ENCODE data around the gene HOXC12.

HOXC12 gene

DNA sequence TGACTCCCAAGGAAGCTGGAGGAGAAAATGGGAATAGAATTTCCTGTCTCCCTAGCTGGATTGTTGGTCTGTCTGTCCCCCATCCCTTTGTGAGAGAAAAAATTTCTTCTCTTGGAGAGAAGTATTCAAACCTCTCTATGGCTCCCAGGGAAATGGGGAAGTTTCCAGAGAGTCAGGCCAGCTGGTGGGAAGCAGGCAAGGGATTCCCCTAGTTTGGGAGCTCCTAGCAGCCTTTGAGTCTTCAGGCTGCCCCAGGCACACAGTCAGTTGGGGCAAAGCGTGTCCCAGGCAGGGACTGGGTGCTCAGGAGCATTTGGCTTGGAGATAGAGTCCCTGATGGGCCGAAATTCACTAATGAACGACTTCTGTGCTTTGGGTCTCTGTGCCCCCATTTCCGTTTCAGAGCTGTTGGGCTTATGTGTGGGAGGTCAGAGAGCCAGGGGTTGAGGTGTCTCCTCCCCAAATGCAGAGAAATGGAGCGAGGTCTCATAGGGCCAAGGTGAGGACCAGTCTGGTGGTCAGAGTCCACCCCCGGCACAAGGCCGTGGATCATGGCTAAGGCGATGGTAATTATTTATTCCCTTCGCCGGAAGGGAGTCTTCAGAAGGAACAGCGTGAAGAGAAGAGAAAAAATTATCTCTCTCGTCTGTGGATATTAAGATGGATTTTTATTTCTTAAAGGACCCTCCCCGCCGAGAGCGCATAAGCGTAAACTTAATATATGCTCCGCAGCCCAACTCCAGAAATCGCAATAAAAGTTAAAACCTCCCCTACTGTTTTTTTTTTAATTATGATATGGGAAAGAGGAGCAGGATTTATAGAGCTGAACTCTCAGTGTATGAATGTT, 38.7 kb downstream of the HOXC12 start:
- no peak for DNase-seq

DNA sequence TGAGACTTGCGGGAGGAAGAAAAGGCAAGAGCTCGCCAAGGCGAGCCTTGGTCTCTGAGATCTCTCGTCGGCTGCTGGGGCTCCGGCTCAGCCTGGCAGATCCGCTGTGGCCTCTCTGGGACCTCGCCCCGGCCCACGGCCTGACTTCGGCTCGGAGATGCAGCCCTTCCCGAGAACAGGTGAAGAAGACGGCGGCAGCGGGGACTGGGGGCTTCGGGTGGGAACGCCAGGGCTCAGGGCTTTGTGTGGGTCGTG, 39.2 kb downstream of the HOXC12 start:
- no peak for DNase-seq
- TF ChIP-seq GATA1 (IDR thresholded peaks at IDR 0.05; ENCODE audit: low read depth, low read length) (no peak), POLR2A (IDR thresholded peaks at IDR 0.05; ENCODE audit: low read length) (no peak)

More for the DNA sequence above, 38.7 kb downstream of the HOXC12 start:
- TF ChIP-seq POLR2A (IDR thresholded peaks at IDR 0.05; ENCODE audit: low read length) = no peak

DNA sequence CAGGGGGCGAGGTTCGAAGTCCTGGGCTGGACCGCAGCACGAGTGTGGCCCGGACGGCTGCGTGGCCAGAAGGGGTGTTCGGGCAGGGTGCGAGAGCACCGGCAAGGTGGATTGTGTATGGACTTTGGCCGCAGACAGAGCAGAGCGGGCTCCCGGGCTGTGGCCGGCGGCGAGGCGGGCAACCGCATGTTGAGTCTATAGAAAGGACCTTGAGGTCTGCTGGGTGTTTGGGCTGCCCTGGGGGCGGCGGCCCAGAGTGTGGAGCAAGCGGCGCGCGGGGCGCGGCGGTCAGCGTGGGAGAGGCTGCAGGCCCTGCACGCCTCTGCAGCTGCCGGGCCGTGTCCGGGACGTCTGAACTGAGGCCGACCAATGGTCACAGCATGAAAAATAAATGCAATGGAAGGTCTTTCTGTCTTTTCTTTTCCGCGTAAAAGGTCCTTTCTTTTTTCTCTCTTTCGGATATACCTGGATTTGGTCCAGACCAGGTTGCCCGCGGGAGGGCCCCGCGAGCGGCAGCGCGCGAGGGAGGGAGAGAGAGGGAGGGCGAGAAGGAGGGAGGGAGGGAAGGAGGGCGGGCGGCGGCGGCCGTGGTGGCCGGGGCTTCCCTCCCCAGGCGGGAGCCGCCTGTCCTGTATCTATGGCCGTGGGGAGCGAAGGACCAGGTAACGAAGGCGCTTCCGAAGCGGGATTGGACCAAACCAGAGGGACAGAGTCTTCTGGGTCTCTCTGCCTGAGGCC, 39.7 kb downstream of the HOXC12 start:
- TF ChIP-seq GATA1 (IDR thresholded peaks at IDR 0.05; ENCODE audit: low read depth, low read length) (no peak), POLR2A (IDR thresholded peaks at IDR 0.05; ENCODE audit: low read length) (no peak)
- no peak for DNase-seq

DNA sequence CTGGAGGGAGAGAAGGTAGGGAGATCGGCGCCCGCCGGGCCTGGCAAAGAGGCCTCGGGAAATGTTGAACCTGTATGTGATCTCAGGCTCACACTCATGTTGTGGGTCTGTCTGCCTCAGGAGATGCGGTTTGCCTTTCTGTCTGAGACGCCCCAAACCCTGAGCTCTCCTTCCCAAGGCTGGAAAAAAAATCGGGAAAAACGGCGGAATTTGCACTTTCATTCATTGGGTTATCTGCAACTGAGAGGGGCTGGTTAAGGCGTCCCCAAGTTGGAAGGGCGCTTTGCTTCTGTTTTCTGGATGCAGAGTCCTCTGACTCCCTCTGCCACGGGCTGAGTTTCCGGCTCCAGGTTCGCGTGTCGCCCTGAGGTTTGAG, 40.3 kb downstream of the HOXC12 start:
- TF ChIP-seq GATA1 (IDR thresholded peaks at IDR 0.05; ENCODE audit: low read depth, low read length) (no peak), POLR2A (IDR thresholded peaks at IDR 0.05; ENCODE audit: low read length) (no peak)
- DNase-seq = no peak

DNA sequence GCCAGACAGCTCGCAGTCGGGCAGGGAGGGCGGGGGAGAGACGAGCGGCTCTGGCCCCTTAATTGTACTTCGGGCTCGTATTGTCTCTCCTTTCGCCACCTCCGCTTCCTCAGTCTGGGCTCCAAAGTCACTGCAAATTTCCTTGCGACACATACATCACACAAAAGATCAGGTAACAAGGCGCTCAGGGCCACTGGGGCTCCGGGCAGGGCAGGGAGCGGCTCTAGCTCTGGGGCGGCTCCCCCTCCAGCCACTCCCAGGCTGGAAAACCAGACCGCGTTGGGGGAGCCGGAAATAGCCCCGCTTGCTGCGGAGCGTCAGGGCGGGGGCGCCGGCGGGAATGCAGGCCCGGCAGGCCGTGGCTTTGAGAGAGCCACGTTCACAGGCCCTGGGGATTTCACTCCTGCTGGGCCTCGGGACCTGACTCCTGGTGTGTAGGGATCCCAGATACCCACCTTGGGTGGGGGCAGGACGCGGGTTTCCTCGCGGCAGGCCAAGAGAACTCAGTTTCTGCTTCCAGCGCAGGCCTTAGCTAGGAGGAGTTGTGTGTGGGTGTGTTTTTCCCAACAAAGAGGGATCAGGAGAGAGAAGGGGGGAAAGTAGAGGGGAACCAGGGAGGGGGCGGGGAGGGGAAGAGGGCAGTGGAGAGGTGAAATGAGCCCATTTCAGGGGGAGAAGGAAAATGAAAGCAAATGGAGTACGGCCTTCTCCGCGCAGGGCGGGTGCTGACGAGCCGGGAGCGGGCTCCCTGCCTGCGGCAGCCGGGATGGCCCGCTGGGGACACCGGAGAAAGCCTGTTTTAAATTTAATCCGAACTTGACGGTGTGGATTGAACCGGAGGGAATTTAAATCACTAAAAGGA, 40.9 kb downstream of the HOXC12 start:
- TF ChIP-seq GATA1 (IDR thresholded peaks at IDR 0.05; ENCODE audit: low read depth, low read length) (no peak), POLR2A (IDR thresholded peaks at IDR 0.05; ENCODE audit: low read length) (no peak)
- no peak for DNase-seq

DNA sequence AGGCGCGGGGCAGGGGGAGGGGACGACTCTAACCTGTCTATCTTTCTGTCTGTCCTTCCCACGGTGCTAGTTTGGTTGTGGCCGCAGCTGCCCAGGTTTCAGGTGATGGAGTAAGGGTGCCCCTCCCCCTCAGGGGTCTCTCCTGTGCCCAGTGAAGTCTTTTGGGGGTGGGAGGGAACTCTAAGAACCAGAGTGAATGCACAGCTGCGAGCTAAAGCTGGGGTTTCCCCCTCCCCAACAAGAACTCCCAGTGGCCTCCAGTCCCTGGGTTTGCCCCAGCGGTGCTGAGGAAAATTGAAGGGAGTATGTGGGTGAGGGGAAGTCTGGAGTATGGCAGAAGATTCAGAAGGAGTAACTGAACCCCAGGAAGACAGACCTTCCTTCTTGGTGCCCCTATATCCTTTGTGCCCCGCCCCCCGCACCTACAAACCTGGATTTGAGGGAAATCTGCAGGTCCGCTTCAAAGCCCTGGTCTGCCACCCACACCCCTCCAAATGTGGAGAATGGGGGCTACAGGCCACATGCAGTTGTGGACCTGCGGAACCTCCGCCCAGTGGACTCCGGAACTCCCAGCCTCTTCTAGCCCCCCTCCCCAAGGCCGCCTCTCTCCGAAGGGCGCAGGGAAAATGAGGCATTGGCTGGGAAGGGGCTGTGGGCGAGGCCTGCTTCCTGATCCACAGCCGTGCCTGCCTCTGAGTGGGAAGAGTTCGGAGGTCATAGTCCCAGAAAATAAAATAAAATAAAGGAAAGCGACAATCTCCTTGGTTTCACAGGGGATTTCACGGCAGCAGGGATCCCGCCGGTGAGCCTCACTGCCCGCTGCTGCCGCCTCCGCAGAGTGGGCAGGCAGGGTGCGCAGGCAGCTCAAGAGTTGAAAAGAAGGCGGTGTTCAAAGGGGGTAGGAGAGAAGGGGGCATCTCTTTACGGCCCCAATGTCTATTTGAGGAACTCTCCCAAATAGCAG, 41.8 kb downstream of the HOXC12 start:
- TF ChIP-seq GATA1 (IDR thresholded peaks at IDR 0.05; ENCODE audit: low read depth, low read length) (no peak), POLR2A (IDR thresholded peaks at IDR 0.05; ENCODE audit: low read length) (no peak)
- no peak for DNase-seq

DNA sequence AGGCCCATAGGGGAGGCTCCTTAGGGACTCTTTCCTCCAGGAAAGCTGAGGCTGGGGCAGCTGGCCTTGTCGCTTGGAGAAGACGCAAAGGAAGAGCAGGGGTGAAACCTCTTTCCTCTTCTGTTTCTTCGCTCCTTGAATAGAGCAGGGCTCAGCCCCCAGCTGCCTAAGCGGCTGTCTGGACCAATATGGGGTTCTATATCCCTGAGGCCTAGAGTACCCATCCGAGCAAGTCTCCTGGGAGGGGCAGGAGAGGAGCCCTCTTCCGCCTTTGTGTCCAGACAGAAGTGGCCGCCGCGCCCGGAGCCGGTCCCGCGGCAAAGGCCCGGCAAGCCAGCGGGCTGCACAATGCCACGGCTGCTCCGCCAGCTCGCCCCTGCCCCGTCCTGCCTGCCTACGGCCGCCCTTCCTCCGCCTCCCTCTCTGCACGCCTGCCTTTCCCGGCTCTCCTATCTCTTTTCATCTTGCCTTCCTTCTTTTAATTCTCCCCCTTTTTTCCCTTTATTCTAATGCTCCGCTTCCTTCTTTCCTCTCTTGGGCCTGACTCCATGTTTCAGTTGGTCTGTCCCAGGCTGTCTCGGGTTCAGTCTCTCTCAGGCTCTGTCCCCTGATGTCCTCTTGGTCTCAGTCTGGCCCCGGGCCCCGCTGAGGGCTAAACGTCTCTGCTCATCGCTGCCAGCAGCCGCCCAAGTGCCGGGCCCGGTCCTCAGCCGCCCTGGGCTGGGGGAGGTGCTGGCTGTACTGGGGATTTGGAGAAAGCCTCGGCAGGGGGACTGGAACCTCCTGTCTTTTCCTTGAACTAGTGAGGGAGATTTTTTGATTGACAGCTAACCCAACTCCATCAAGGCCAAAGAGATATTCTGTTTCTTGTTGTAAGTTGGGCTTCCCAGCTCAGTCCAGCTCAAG, 42.8 kb downstream of the HOXC12 start:
- DNase-seq = no peak
- TF ChIP-seq POLR2A (IDR thresholded peaks at IDR 0.05; ENCODE audit: low read length) (no peak), GATA1 (IDR thresholded peaks at IDR 0.05; ENCODE audit: low read depth, low read length) (no peak)

DNA sequence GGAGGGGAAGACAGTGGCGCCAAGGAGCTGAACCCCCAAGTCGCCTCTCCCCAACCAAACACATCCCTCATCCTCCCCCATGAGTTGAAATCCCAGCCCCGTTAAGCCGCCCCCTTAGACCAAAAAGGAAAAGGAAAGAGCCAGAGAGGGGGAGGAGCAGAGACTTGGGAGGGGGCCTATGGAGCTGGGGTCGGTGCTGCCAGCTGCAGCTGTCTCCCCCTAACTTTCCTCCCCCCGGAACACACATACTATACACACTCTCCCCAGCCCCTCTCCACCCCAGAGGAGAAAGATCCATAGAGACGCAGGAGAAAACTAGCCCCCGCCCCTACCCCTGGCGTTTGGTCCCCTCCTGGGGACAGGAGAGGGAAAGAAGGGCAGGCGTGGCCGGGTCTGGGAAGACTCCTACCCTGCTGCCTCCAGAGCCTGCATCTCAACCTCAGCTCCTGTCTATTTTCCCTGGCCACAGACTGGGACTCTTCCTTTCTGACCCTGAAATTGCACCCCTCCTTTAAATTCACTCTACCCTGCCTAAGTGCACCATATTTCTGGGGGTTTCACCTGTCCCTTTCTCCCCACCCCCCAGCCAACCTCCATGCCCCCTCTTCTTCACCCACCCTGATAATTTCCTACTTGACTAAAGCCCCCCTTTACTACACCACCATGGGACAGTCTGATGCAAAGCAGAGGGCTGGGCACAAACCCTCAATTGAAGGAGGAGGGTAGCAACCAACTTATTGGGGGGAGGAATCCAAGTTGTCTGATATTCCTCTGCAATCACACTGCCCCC, 43.6 kb downstream of the HOXC12 start:
- DNase-seq = no peak

DNA sequence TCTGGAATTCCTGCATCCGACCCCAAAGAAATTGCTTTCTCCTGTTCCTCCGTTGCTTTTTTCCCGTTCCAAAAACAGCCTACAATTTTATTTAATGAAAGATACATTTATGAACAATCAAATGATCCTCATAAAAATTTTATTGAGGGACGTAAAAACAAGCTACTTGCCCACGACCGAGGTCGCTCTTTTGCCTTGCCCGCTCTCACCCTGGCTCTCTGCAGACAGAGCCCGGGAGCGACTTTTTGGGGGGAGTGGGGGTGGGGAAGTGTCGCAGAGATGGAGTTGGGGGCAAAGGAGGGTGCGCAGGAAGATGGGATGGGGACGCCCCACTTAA, 44.2 kb downstream of the HOXC12 start:
- no peak for TF ChIP-seq GATA1 (IDR thresholded peaks at IDR 0.05; ENCODE audit: low read depth, low read length)
- TF ChIP-seq POLR2A (IDR thresholded peaks at IDR 0.05; ENCODE audit: low read length) = no peak
- no peak for DNase-seq

More for the DNA sequence above, 43.6 kb downstream of the HOXC12 start:
- TF ChIP-seq POLR2A (IDR thresholded peaks at IDR 0.05; ENCODE audit: low read length) = no peak
- no peak for TF ChIP-seq GATA1 (IDR thresholded peaks at IDR 0.05; ENCODE audit: low read depth, low read length)

DNA sequence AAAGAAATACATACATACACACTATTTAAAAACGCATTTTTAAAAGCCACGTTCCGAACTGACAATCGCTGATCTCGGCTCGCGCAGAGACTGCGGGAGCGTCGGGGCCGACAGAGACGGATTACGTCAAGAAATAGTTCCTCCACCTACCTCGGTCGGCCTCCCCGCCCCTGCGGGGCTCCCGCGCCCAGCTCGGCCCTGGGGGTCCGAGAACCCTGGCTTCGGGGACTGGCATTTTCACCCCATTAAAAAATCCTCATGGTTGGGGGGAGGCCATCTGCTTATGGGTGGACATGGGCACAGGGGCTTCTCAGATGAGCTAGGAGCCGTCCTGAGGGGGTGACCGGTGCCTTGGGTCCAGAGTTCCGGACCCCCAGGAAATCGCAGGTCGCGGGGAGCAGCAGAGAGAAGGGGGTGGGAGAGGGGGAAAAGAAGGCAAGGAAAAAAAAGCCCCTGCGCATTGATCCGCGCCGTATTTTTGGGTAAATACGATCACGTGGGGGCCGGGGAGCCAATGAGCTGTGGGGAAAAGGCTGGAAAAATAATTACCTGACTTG, 44.9 kb downstream of the HOXC12 start:
- DNase-seq = no peak
- TF ChIP-seq POLR2A (IDR thresholded peaks at IDR 0.05; ENCODE audit: low read length) = no peak
- TF ChIP-seq GATA1 (IDR thresholded peaks at IDR 0.05; ENCODE audit: low read depth, low read length) = no peak
